GM21526 (cell line): ENCODE data around the gene DUS3L.

ENCODE experiments used
- ATAC-seq: cut with Tn5 transposase; IDR thresholded peaks from one replicate; pipeline ENCODE4 v1.9.1; 2021; ENCODE audit warnings: moderate library complexity; ENCODE audit not compliant: unreplicated experiment, low FRiP score

The DUS3L gene

DNA sequence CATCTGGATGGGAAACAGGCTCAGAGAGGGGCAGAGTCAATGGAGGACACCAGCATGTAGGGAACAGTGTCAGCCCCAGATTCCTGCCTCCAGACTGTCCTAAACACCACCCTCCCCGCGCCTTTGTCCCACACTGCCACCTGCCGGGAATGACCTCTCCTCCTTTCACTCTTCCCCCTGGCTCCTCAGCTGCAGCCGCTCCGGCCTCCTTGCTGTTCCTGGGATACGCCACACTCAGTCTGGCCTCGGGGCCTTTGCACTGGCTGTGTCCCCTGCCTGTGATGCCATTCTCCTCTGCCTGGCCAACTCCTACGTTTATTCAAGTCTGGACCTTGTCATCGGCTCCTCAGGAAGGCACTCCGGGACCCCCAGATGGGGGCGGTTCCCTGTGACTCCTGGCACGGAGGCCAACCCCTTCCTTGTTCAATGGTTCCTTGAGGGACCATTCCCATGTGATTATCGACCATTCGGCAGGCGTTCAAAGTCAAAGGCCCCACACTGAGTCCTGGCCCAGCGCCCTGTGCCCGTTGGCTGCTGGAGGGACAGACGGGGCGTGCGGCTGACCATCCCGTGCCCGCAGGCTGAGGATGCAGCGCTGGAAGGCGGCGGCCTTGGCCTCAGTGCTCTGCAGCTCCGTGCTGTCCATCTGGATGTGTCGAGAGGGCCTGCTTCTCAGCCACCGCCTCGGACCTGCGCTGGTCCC is 32.8 kb upstream of the DUS3L start:
- ATAC-seq: no peak

DNA sequence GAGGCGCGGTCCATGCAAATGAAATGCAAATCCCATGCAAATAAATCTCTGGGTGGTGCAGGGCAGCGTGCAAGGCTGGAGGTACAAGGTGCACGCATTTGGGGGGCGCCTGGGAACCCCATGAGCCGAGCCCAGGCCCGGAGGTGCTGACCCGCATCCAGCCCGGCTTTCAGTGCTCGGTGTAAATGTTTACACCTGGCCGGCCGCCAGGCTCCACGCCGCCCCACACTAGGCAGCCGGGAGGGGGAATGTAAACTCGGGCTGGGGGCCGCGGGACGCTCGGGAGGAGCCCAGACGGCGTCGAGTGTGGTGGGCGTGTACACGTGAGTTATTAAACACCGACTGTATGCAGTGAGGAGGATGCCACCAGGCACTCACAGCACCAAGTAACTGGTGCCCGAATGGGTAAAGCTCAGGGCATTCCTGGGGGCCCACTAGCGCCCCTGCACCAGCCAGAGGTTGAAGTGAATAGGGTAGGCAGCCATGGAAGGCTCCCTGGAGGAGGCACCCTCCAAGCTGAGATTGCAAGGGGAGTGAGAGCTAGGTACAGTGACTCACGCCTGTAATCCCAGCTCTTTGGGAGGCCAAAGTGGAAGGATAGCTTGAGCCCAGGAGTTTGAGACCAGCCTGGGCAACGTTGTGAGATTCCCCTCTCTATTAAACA is 31.4 kb upstream of the DUS3L start:
- ATAC-seq: no peak

DNA sequence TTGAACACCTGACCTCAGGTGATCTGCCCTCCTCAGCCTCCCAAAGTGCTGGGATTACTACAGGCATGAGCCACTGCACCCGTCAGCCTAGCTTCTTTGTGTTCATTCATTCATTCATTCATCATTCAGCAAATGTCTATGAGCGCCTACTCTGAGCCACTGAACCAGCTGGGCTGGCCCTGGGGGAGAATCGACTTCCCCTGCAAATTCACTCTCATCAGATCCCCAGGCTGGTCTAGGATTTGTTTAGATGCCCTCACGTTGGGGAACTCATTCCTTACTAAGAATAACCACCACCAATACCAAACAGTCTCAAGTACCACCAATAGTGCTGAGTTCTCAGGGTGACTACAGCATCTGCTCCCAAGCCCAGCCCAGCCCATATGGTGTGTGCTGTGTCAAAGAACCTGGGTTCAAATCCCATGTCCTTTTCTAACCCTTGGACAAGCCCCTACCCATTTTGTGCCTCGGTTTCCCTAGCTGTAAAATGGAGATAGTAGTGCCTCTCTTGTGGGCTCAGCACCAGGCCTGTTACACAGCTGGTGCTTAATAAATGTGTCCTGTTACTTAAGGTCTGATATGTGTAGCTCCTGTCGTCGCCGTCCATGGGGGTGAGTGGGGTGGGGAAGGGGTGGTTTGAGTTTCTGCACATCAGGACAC is 30.7 kb upstream of the DUS3L start:
- no peak for ATAC-seq

DNA sequence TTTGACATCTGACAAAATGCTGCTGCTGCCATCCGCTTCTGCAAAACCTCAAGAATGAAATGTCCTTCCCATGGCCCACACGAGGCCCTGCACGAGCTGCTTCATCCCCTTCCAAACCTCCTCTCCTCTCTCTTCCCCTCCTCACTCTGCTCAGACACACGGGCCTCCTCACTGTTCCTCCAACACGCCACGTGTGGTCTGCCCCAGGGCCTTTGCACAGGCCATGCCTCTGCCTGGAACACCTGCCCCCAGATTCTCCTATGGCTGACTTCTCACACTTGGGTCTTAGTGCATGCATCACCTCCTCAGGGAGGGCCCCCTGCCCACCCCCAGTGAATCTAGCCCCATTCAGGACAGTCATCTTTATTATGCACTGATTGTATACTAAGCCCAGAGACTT is 29.8 kb upstream of the DUS3L start:
- no peak for ATAC-seq

DNA sequence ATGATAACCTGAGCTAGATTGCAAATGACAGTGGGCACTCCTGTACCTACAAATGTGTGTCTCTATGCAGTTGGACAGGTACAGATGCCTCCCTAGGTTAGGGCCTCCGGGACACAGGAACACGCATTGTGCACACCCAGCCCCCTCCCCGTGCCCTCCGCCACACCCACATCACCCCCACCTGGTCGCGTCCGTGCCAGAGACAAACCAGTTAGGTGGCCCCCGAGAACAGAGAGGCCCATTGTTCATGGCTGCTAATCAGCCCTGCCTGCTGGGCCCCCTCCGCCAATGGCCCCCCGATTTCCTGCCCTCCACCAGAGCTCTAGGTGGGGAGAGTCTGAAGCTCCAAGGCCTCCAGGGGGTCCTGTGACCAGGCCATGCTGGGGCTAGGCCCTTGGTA is 27.6 kb upstream of the DUS3L start:
- ATAC-seq: no peak

DNA sequence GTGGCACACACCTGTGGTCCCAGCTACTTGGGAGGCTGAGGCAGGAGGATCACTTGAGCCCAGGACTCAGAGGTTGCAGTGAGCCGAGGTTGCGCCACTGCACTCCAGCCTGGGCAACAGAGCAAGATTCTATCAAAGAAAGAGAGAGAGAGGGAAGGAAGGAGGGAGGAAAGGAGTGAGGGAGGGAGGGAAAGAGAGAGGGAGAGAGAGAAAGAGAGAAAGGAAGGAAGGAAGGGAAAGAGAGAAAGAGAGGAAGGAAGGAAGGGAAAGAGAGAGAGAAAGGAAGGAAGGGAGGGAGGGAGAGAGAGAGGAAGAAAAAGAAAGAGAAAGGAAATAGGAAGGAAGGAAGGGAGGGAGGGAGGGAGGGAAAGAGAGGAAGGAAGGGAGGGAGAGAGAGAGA is 26.3 kb upstream of the DUS3L start:
- no peak for ATAC-seq

DNA sequence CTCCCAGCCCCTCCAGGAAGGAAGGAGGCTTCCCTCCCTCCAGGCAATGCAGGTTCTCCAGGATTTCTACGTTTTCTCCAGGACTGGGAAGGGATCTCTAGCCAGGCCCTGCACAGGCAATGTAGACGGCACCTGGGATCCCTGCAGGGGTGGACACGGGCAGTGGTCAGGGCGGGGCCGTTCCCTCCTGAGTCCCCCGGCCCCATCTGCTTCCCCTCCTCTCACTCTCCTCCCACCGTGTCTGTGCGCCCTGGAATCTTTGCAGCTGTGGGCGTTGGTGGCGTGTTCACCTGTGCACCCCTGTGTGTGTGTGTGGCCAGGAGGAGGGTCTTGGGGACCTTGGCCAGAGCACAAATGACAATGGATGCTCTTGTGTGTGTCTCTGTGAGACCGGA is 23.9 kb upstream of the DUS3L start:
- no peak for ATAC-seq

DNA sequence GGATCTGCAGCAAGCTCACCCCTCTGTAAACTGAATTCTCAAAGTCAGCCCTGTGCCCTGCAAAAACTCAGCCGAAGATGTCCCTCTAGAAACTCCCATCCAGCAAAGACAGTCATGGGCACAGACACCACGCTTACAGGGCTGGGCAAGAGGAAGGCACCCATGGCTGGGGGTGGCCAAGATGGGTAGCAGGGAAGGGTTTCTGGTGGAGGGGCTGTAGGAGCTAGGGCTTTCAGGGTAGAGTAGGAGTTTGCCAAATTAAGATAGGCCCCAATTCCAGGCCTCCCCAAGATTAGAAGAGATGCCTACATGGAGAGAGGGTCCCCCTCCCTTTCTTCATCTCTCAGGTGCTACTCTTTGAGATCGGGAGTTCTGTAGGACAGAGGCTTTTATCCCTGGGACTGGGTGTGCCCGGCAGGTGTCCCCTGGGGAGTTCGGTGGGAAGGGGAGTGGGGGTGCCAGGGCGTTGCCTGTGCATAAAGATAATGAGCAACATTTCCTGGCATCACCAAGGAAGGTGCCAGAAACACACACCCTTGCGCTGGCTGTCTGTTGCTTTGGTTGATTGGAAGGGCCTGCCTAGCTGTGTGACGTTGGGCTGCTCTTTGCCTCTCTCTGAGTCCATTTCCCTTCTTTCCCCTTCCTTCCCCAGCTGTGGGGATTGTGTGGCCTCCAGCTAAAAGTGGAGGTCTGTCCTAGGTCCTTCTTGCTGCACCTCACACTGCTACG is 23.3 kb upstream of the DUS3L start:
- ATAC-seq: no peak

DNA sequence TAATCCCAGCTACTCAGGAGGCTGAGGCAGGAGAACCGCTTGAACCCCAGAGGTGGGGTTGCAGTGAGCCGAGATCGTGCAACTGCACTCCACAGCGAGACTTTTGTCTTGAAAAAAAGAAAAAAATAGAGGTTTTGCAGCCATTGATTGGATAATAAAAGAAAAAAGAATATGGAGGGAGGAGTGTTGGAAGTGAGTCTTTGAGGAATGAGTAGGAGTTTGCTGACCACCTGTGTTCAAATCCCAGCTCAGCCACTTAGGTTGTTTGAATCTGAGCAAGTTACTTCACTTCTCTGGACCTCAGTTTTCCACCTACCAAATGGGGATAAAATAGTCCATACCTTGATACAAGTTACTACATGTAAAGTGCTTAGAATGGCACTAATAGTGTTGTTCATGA is 20.2 kb upstream of the DUS3L start:
- ATAC-seq: no peak

DNA sequence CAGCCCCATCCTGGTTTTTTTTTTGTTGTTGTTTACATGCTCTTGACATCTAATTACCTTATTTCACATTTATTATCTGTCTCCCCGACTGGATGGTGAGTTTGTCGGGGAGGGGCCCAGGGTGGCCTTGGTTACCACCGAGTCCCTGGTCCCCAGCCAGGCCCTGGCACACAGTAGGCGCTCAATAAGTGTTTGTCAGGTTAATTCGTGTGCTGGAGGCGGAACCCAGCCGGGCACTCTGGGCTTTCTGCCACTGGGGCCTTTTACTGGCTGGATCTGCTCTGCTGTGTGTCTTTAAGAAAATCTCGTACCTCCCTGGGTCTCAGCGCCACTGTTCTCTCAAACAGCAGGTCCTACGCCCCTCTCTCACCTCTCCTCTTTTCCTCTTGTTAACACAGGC is 18.5 kb upstream of the DUS3L start:
- no peak for ATAC-seq

DNA sequence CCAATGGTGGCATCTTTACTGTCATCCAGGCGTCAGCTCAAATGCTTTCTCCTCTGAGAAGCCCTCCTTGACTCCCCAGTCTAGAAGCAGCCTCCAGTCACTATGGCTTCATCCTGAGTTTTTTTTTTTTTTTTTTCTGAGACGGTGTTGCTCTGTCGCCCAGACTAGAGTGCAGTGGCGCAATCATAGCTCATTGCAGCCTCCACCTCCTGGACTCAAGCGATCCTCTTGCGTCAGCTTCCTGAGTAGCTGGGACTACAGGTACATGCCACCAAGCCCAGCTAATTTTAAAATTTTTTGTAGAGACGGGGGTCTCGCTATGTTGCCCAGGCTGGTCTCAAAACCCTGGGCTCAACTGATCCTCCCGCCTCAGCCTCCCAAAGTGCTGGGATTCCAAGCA is 18.1 kb upstream of the DUS3L start:
- no peak for ATAC-seq

DNA sequence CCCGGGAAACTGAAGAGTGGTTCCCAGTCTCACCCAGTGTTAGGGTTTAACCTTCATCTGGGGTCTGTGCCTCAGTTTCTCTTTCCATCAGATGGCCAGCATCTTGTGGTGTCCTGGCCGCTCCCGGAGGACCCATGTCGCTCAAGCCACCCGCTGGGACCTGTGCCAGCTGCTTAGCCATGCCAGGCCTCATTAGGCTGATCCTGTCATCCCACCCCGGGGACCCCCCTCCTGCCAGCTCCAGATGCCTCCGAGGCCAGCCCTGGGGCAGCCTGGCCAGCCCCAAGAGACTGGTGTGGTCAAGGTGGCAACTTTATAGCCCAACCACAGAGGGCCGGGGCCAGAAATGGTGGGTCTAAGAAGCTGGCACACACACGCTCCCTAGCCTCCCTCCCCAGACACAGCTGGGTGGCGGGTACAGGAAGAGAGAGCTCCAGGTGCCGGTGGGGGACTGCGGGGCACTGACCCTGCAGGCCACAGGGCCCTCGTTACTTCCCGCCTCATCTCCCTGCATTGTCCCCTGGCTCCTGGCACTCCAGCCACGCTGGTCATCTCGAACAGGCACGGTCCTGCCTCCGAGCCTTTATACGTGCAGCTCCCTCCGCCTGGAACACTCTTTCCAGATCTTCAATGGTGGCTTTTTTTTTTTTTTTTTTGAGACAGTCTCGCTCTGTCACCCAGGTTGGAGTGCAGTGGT is 17.3 kb upstream of the DUS3L start:
- ATAC-seq: no peak

DNA sequence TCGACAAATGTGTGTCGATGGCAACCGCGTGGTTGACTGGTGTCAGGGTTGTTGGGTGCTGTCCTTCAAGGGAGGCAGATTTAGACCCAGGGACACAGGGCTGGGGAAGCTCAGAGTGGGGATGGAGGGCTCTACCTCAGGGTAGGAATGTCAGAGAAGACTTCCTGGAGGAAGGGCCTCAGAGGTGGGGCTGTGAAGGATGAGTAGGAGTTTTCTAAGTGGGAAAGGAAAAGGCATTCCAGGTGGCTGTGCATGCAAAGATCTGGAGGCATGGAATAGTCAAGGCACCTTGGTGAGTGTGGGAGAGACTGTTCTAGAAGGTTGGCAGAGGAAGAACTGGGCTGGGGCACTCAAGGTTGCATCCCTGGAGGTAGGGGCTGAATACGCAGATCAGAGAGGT is 15.9 kb upstream of the DUS3L start:
- ATAC-seq: no peak

DNA sequence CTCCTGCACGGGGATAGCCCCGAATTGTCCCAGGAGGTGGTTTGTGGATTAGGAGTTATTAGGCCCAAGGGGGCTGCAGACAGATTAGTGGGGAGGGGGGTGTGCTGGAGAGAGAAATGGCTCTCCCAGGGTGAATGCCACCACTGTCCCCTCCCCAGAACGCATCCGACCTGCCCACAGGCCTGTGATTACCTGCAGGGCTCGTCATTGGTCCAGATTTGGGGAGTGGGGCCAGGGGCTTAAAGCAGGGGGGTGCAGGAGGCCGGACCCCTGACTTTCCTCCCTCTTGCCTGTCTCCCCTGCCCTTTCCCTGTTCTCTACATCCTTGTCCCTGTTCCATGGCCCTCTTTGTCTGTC is 15.1 kb upstream of the DUS3L start:
- no peak for ATAC-seq

DNA sequence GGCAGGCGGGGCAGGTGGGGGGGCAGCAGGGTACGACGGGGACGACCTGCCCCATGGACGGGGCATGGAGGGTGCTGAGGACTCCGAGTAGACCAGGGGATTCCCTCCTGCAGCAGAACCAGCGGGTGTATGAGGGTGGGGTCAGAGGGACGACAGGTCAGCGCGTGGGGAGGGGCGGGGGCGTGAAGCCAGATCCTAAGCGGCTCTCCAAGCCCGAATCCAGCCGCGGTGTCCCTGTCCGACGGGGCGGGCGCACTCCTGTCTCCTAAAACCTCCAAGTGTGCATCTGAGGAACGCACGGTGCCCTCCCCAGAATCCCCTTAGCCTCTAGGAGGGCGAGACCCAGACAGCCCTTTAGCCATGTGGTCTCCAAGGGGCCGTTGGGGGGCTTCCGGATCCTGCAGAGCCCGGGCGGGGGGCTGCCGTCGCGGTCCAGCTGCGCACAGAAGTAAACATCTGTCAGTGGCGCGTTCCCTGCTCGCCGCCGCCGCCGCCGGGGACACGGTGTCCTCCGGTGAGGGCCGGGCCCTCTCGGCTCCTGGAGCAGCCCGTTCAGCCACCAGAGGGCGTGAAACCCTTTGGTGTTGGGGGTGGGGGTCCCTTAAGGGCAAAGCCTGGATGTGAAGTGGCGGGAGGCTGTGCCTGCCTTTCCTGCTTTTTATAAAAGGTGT is 14.6 kb upstream of the DUS3L start:
- no peak for ATAC-seq

DNA sequence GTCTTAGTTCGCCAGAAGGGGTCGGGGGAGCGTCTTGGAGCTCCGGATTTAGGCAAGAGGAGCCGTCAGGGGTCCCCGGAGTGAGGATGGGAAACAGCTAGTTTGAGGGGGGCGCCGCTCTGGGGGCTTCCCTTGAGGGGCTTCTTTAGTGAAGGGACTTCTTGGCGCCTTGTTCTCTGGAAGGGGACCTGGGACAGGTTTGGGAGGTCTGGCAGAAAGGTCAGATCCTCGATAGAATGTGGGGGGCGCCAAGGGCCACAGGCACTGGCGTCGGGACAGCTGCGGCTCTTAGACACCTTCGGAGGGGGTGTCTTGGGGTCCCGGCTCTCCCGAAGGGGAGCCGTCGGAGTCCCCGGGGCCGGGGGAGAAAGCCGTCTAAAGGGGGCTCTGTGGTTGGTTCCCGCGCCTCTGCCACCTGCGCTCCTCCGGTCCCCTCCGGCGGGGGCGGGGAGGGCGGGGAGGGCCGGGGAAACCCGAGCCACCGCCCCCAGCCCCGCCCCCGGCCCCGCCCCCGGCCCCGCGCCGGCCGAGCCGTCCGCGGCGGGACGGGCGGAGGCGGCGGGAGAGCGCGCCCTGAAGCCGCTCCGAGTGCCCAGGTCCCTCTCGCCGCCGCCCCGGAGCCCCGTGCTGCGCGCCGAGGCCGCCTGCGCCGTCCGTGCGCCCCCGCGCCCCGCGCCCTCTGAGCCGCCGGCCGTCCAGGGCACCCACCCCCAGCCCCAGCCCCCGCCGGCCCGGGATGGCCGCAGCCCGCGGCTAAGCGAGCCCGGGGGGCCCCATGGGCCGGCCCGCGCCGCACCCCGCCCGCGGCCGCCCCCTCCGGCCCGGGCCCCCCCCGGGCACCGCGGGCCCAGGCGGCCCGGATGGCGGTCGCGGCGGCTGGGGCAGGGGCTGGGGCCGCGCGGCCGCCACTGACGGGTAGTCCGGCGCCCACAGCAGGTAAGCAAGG is 13.8 kb upstream of the DUS3L start, which contains the start of gene NRTN:
TSS of gene NRTN (plus strand) at position 552 of the 946 bp plus-strand sequence. CDS start 19,099 bp downstream, outside the sequence.
- ATAC-seq: no peak

DNA sequence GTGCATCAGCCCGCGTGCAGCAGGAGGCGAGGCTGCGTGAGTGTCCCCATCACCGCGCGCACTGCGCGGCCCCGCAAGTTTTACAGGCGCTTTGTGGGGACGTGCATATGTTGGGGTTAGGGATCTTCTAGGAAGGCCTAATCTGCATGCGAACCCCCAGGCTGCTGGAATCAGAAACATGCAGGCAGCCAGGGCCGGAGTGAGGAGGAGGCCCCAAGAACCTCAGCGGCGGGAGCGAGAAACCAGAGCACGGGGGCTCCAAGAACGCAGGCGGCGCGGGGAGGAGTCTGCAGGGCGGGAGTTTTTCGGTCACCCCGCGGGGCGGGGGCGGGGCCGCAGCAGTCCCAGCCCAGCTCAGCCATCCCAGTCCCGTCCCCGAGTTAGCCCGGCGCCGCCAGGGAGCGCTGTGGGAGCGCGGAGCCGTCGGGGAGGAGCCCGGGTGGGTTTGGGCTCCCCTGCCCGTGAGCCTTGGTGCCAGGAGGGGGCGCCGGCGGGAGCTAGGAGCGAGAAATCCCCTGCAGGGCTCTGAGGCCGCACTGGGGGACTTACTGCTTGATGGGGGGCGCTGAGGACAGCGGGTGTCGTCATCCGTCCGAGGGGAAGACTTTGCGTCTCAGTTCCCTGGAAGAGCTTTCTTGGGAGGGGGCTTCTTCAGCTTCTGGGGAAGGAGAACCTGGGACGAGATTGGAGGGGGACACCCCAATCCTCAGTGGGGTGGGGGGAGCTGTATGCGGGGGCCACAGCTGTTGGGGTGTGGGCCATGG is 13.0 kb upstream of the DUS3L start:
- ATAC-seq: peak; percentile 74

DNA sequence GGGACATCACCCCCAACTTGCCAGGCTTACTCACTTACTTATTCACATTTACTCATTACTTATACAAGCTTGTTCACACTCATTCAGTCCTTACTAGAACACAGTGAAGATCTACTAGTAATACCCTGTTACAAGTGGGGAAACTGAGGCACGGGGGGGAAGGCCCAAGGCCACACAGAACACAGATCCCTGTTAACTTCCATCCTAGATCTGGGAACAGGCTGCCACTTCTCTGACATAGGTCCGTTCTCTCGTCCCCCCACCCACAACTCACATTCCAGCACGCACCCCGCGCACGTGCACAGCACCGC is 12.4 kb upstream of the DUS3L start:
- ATAC-seq: no peak
